Measurements from ENCODE around the gene PGAM1.

The PGAM1 gene

DNA sequence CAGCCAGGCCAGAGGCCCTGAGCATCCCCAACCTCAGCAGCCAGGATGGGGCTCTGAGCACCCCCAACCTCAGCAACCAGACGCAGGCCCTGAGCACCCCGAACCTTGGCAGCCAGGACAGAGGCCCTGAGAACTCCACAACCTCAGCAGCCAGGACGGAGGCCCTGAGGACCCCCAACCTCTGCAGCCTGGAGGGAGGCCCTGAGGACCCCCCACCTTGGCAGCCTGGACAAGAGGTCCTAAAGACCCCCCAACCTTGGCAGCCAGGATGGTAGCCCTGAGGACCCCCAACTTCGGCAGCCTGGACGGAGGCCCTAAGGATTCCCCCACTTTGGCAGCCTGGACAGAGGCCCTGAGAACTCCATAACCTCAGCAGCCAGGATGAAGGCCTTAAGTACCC is 41.8 kb upstream of the PGAM1 start:
- TF ChIP-seq, protein P1, sequence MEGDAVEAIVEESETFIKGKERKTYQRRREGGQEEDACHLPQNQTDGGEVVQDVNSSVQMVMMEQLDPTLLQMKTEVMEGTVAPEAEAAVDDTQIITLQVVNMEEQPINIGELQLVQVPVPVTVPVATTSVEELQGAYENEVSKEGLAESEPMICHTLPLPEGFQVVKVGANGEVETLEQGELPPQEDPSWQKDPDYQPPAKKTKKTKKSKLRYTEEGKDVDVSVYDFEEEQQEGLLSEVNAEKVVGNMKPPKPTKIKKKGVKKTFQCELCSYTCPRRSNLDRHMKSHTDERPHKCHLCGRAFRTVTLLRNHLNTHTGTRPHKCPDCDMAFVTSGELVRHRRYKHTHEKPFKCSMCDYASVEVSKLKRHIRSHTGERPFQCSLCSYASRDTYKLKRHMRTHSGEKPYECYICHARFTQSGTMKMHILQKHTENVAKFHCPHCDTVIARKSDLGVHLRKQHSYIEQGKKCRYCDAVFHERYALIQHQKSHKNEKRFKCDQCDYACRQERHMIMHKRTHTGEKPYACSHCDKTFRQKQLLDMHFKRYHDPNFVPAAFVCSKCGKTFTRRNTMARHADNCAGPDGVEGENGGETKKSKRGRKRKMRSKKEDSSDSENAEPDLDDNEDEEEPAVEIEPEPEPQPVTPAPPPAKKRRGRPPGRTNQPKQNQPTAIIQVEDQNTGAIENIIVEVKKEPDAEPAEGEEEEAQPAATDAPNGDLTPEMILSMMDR (IDR thresholded peaks at IDR 0.05; ENCODE audit: insufficient read depth, missing control alignments), result no peak
- DNase-seq (ENCODE audit: insufficient read length, low spot score), result no peak
- no peak for FAIRE-seq

DNA sequence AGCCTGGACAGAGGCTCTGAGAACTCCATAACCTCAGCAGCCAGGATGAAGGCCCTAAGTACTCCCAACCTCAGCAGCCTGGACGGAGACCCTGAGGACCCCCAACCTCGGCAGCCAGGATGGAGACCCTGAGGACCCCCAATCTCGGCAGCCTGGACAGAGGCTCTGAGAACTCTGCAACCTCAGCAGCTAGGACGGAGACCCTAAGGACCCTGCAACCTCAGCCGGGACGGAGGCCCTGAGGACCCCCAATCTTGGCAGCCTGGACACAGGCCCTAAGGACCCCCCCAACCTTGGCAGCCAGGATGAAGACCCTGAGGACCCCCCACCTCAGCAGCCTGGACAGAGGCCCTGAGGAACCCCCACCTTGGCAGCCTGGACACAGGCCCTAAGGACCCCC is 41.4 kb upstream of the PGAM1 start:
- TF ChIP-seq, protein P1 (IDR thresholded peaks at IDR 0.05; ENCODE audit: insufficient read depth, missing control alignments), result no peak
- FAIRE-seq (no peak), DNase-seq (ENCODE audit: insufficient read length, low spot score) (no peak)

DNA sequence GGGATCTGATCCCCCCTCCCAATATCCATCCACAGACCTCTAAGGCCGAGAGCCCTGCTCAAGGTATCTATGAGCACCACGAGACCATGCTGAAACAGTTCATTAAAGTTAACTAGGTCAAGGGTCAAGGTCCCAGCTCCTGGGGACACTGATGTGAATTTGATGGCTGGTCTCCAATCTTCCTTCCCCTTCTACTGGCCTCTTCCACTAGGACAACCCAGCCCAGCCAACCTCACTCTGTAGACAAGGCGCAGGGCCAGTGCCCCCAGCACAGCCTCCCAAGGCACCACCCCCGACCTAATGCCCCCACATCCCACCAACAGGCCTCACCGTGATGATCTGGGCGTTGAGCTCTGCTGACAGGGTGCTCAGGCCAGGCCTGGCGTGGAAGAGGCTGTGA is 40.4 kb upstream of the PGAM1 start:
- no peak for FAIRE-seq
- no peak for DNase-seq (ENCODE audit: insufficient read length, low spot score)
- TF ChIP-seq, protein P1 (IDR thresholded peaks at IDR 0.05; ENCODE audit: insufficient read depth, missing control alignments), result no peak

DNA sequence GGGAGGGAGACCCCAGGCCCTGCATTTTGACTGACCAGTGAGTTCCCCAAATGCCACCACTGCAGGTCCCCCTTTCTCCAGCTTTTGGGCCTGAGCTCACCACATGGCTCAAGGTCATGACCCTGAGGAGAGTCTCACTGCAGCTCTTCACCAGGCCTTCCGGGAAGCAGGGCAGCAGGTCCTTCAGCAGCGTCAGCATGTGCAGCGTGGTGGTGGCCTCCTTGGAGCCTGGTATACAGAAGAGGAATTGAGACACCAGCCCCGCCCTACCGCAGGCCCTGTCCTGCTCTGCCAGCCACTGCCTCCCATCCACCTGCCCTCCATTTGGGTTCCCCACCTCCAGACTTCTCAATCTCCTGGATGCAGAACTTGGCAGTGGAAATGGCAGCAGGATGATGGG is 37.8 kb upstream of the PGAM1 start:
- DNase-seq (ENCODE audit: insufficient read length, low spot score), result no peak
- FAIRE-seq, result no peak
- TF ChIP-seq, protein P1 (IDR thresholded peaks at IDR 0.05; ENCODE audit: insufficient read depth, missing control alignments), result no peak

DNA sequence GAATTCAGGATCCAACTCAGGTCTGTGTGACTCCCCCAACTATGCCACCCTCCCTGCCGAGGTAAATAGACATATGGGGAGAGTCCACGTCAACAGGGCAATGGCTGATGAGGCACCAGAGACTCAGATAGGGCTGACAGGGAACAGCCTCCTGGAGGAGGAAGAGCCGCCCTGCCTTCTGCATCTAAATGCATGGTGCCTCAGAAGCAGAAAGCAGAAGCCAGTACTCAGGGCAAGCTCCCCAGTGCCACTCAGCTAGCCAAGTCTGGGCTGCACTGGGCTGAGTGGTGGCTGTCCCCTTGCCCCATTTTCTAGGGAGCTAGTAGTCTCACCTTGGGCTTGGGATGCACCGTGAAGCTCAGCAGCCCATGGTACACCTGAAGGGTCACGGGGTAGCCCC is 35.9 kb upstream of the PGAM1 start:
- DNase-seq (ENCODE audit: insufficient read length, low spot score), result no peak
- no peak for FAIRE-seq
- TF ChIP-seq, protein P1 (IDR thresholded peaks at IDR 0.05; ENCODE audit: insufficient read depth, missing control alignments), result no peak

DNA sequence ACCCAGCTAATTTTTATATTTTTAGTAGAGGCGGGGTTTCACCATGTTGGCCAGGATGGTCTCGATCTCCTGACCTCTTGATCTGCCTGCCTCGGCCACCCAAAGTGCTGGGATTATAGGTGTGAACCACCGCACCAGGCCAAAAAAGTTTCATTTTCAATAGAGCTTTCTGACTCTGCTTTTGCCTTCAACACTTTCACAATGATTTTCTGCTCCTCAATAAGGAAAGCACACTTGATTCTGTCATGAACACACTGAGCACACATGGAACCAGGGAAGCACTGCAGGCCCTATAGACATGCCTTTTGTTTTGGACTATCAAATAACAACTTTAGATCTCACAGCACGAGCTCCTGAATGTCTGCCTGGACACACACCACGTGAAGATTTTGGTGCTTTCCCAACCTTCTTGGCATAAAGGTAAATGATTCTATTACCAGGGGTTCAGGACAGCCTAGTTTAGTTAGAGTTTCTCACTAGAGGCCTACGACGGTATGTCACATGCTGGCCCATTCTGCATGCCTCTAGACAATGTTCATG is 32.9 kb upstream of the PGAM1 start:
- no peak for FAIRE-seq
- DNase-seq (ENCODE audit: insufficient read length, low spot score), result no peak
- TF ChIP-seq, protein P1 (IDR thresholded peaks at IDR 0.05; ENCODE audit: insufficient read depth, missing control alignments), result no peak

DNA sequence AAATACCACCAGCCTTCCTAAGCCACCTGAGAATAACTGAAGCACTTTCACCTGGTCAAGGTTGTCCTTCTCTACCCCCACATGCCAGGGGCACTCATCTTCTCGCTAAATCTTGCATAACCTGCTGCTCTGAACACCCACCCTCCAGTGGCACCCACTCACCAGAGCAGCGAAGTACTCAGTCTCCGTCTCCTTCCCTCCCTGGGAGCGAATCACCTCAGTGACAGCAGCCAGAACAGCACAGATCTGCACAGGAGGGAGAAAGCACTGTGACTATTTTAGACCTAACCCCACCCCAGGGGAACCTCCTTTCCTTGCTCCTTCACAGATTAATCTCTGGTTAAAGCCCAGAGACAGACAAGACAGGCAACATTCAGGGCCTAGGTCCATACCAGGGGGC is 29.9 kb upstream of the PGAM1 start:
- DNase-seq (ENCODE audit: insufficient read length, low spot score) (no peak), FAIRE-seq (no peak)
- TF ChIP-seq, protein P1 (IDR thresholded peaks at IDR 0.05; ENCODE audit: insufficient read depth, missing control alignments), result no peak
